Left lung (tissue), 10 donors: ENCODE measurements around the gene HAL. TPM values are rescaled to one million over a fixed set of nuclear protein-coding genes. Genes with fewer than 3 reads are reported as not detected.

Experiments
- ATAC-seq: fragments of 200-7000 bp; cut with Tn5 transposase; one replicate; pipeline ENCODE4 v1.9.1; 2020; ENCODE audit warnings: moderate library complexity
- DNase-seq, 4 donors: peaks; one replicate each; pipeline ENCODE4 v3.0.0-alpha.2; 2013 to 2020
- H3K27ac ChIP-seq, 2 donors: fragments of 200-600 bp; sonication (generic) in 1 of 2; one replicate each; pipeline versions ENCODE4 v1.5.0 to v1.8.0; 2020 to 2021
- H3K27me3 ChIP-seq, 2 donors: fragments of 200-600 bp; sonication (generic) in 1 of 2; one replicate each; pipeline versions ENCODE4 v1.5.0 to v1.8.0; 2020 to 2021
- H3K36me3 ChIP-seq, 2 donors: fragments of 200-600 bp; sonication (generic) in 1 of 2; one replicate each; pipeline versions ENCODE4 v1.5.0 to v1.8.0; 2020 to 2021
- H3K4me1 ChIP-seq, 2 donors: fragments of 200-600 bp; one replicate each; pipeline ENCODE4 v1.8.0; 2021
- H3K4me3 ChIP-seq, 2 donors: fragments of 200-600 bp; sonication (generic) in 1 of 2; one replicate each; pipeline versions ENCODE4 v1.5.0 to v1.8.0; 2020 to 2021; ENCODE audit warnings: mild to moderate bottlenecking in 1 of 2
- H3K9me3 ChIP-seq, 2 donors: fragments of 200-600 bp; sonication (generic) in 1 of 2; one replicate each; pipeline versions ENCODE4 v1.5.0 to v1.8.0; 2020 to 2021
- CTCF ChIP-seq, 2 donors: fragments of 200-600 bp; sonication (generic) in 1 of 2; IDR thresholded peaks; one replicate each; pipeline versions ENCODE4 v1.5.0 to v1.8.0; 2021; ENCODE audit warnings: antibody characterized with exemption in 2 of 2
- intact Hi-C, 2 donors: fragments of 100-400 bp; cut with DNase I; formaldehyde crosslinking; loops; one replicate each; pipeline versions ENCODE4 v1.11.2 to v1.14.2; 2022
- polyA plus RNA-seq, 6 donors: library from polyadenylated mRNA; unstranded; fragments of 120-200 nt; gene quantifications; one replicate each; pipeline ENCODE4 v1.2.1, GENCODE V29; 2013; ENCODE audit not compliant: insufficient read length in 6 of 6
- total RNA-seq, 2 donors: library from RNA; stranded (reverse); fragmentation: NEBNext Ultra II Directional; extraction: Animal tissue kit (Norgen Biotek cat#: 25700); gene quantifications; one replicate each; pipeline ENCODE4 v1.2.1, GENCODE V29; 2021
- donor health status: DM: no; HTN: yes; CAD: no.
- donor health status: DM: no; HTN: no; CAD: no.

Gene HAL
- total and polyA plus RNA-seq, 8 donors = 0.64 to 7.1 (median 1.1) TPM

GRCh38 chr12:95942524-95943329 lies 53.4 kb downstream of the HAL start, which contains the start of gene CCDC38:
TSS of gene CCDC38 (minus strand) at chr12:95942614. CDS start at chr12:95936509, 6,105 bp downstream.
- TF ChIP-seq CTCF (IDR thresholded peaks at IDR 0.05) = no peak
- no peaks in the 10 kb centered on the region for H3K36me3 ChIP-seq

GRCh38 chr12:95942101-95942523 lies 54.0 kb downstream of the HAL start:
- no peak for ATAC-seq
- intact Hi-C loops = no loop called here
- Histone ChIP-seq H3K27me3 (no peaks in the 10 kb centered on the region), H3K36me3 (no peaks in the 10 kb centered on the region), H3K4me3 (peak overlapping the region; percentile 51 to 84), H3K27ac (peak overlapping the region in 1 of 2 donors; percentile 82), H3K9me3 (no peaks in the 10 kb centered on the region), H3K4me1 (peaks cover 0 to 14% of the 10 kb centered on the region in 2 donors)
- TF ChIP-seq CTCF (IDR thresholded peaks at IDR 0.05) = no peak
- peak in 1 of 4 donors; percentile 1 for DNase-seq

More at GRCh38 chr12:95942524-95943329, 53.4 kb downstream of the HAL start, which contains the start of gene CCDC38:
- no peaks in the 10 kb centered on the region for H3K27me3 ChIP-seq
- H3K9me3 ChIP-seq = no peaks in the 10 kb centered on the region
- ATAC-seq (peak; percentile 98), DNase-seq (peak; percentile 51 to 92 (median 80))
- H3K4me1 ChIP-seq = peaks cover 0 to 14% of the 10 kb centered on the region in 2 donors
- peak within 1 kb of the TSS; percentile 81 to 82 for H3K27ac ChIP-seq
- intact Hi-C loops = no loop called here
- peak within 1 kb of the TSS; percentile 51 to 84 for H3K4me3 ChIP-seq

GRCh38 chr12:95940514-95940913 lies 55.6 kb downstream of the HAL start:
- no peak overlapping the region for H3K27ac ChIP-seq
- H3K36me3 ChIP-seq = no peaks in the 10 kb centered on the region
- H3K9me3 ChIP-seq = no peaks in the 10 kb centered on the region
- no peak overlapping the region for H3K4me3 ChIP-seq
- peaks cover 0 to 14% of the 10 kb centered on the region in 2 donors for H3K4me1 ChIP-seq
- no peaks in the 10 kb centered on the region for H3K27me3 ChIP-seq
- DNase-seq (no peak), ATAC-seq (no peak)
- intact Hi-C loops = no loop called here
- TF ChIP-seq CTCF (IDR thresholded peaks at IDR 0.05) = no peak

Other genes with a start within 250 kb of the HAL start
- gene NTN4, start 205.6 kb downstream of the HAL start, total RNA-seq = 10 to 100 TPM; 61.9 to 81.5 TPM
- gene NTN4, start 205.6 kb downstream of the HAL start, polyA plus RNA-seq = 10 to 100 TPM; 22.6 to 48.6 (median 27.3) TPM
- 10 to 100 TPM; 16.4 to 25.4 TPM for gene SNRPF, start 137.4 kb downstream of the HAL start, total RNA-seq
- gene SNRPF, start 137.4 kb downstream of the HAL start, polyA plus RNA-seq = 10 to 100 TPM; 74.3 to 94.5 (median 90.9) TPM
- gene CCDC38, start 53.7 kb downstream of the HAL start, total RNA-seq = under 1 TPM in 1 of 2 donors, not detected in 1; 0.18 TPM
- gene CCDC38, start 53.7 kb downstream of the HAL start, polyA plus RNA-seq = 1 to 10 TPM in 2 of 6 donors, under 1 TPM in 4; 0.36 to 1.1 (median 0.59) TPM
- gene AMDHD1, start 53.0 kb downstream of the HAL start, total RNA-seq = 1 to 10 TPM; 1.3 to 2.4 TPM
- gene AMDHD1, start 53.0 kb downstream of the HAL start, polyA plus RNA-seq = 1 to 10 TPM in 3 of 6 donors, under 1 TPM in 3; 0.74 to 1.3 (median 1.0) TPM
- gene LTA4H, start 39.2 kb upstream of the HAL start, total RNA-seq = 100 to 1,000 TPM; 201 to 227 TPM
- gene LTA4H, start 39.2 kb upstream of the HAL start, polyA plus RNA-seq = 100 to 1,000 TPM; 173 to 222 (median 189) TPM
- gene ELK3, start 198.0 kb upstream of the HAL start, total RNA-seq = 10 to 100 TPM; 39.1 to 55.1 TPM
- 10 to 100 TPM; 71.3 to 91.7 (median 83.3) TPM for gene ELK3, start 198.0 kb upstream of the HAL start, polyA plus RNA-seq